ENCODE results near the gene SRCAP.

DNA sequence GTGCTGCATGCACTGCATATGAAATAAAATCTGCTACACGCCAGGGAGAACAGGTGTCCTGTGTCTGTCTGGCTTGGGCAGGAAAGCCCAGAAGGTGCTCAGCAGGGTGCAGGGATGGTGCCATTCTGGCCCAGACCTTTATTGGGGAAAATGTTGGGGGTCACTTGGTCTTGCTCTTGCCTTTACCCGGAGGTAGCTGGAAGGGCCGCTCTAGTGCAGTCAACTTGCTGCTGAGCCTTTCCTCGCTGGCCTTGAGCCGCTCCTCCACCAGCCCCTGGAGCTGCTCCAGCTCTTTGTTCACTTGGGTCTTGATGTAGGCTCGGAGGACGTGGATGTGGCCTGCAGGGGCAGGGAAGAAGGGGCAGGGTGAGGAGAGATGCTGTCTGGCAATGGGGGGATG, 58.3 kb downstream of the SRCAP start:
- no peak for TF ChIP-seq CTCF (IDR thresholded peaks at IDR 0.05)
- no peak for TF ChIP-seq POLR2A (IDR thresholded peaks at IDR 0.05)
